ENCODE data around the gene PLCD1. TPM values are rescaled to one million over a fixed set of nuclear protein-coding genes. Genes with fewer than 3 reads are reported as not detected.

The PLCD1 gene
- total and polyA plus RNA-seq, 2 of the 13 experiments (the other 11 are each of a cell fraction or from before 2014, with no cell fraction given), result 10.1 to 12.4 TPM

DNA sequence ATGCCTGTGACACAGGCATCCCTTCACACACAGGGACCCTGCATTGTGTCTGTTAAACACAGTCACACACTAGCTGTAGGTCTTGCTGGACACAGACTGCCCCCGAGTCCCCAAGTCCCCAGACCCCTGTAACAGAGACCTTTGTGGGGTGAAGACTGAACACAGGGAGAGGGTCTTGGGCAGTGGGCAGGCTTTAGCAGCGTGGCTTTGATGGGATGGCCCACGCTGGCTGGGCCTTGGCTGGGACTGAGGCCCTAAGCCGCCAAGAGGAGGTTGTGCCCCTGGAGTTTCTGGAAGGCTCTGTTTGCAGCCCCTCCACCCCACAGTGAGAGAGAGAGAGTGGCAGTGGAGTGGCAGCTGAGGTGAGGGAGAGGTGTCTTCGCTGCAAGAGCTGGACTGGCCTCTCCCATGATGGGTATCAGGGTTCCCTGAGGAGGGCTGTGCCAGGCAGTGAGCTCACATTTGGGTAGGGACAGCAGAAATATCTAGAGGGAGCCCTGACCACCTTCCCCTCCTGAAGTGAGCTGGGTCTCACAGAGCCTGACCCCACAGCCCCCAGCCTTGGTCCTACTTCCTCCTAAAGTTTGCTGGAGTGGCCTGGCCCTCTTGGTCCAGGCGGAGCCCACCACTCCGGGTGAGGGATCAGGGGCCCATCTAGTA lies 39.5 kb downstream of the PLCD1 start:
- no peak overlapping the region for H3K27ac ChIP-seq (ENCODE audit: extremely low read length, insufficient read depth, low read length)
- 65% methylated on average over 5 of the region's 7 CpGs for WGBS (ENCODE audit: low lambda C conversion rate)
- no peaks in the 10 kb centered on the region for H3K36me3 ChIP-seq (replicated peaks in 1 of 2; ENCODE audit: control insufficient read depth in 1 of 2, insufficient read depth in 2 of 2, low read length in 2 of 2)
- H2AFZ ChIP-seq (ENCODE audit: low read length), result no peak overlapping the region
- H3K4me2 ChIP-seq (ENCODE audit: low read depth, low read length), result no peak overlapping the region
- FAIRE-seq (no peak), DNase-seq (ENCODE audit: low spot score) (no peak), ATAC-seq (no peak)
- H3K9me3 ChIP-seq (ENCODE audit: low read length), result no peaks in the 10 kb centered on the region
- POLR2A ChIA-PET, result no interaction called here
- intact Hi-C loops (cut with micrococcal nuclease; ENCODE audit: unreplicated experiment) (no loop called here), in situ Hi-C loops (cut with HindIII; ENCODE audit: extremely low pct_ligation_motif_present, low pct_unique_long_range_greater_than_20kb) (no loop called here)
- peaks cover 86% of the 10 kb centered on the region for H3K4me1 ChIP-seq (ENCODE audit: insufficient read depth, low read length)
- BruUV-seq (replicated peaks), result no TSS peak
- H3K79me2 ChIP-seq (ENCODE audit: insufficient read depth, low read length), result no peaks in the 10 kb centered on the region
- H3K27me3 ChIP-seq (ENCODE audit: control insufficient read depth in 1 of 2, insufficient read depth in 2 of 2, low read length in 2 of 2), result peaks cover 1 to 13% of the 10 kb centered on the region in 2 experiments; a peak in 4 of 5 replicates
- no peak overlapping the region for H3K9ac ChIP-seq (ENCODE audit: insufficient read depth, low read depth, low read length)
- H3K4me3 ChIP-seq (replicated peaks in 1 of 3; ENCODE audit: insufficient read depth in 1 of 3, low read depth in 2 of 3, low read length in 3 of 3), result no peak overlapping the region
- H4K20me1 ChIP-seq (ENCODE audit: insufficient read depth, low read length), result no peaks in the 10 kb centered on the region
- CTCF ChIA-PET (ENCODE audit: low intra/inter-chr PET ratio, low total read pairs), result no interaction called here
- TF ChIP-seq ZNF460 (CRISPR knock-in tag; IDR thresholded peaks at IDR 0.05; ENCODE audit: borderline replicate concordance) (no peak), HMG20A (CRISPR knock-in tag; IDR thresholded peaks at IDR 0.05; ENCODE audit: borderline replicate concordance) (no peak), ZNF569 (CRISPR knock-in tag; IDR thresholded peaks at IDR 0.05; ENCODE audit: borderline replicate concordance) (no peak), HOXA5 (CRISPR knock-in tag; IDR thresholded peaks at IDR 0.05) (no peak)
- TF ChIP-seq, protein P1, sequence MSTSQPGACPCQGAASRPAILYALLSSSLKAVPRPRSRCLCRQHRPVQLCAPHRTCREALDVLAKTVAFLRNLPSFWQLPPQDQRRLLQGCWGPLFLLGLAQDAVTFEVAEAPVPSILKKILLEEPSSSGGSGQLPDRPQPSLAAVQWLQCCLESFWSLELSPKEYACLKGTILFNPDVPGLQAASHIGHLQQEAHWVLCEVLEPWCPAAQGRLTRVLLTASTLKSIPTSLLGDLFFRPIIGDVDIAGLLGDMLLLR (CRISPR knock-in tag; IDR thresholded peaks at IDR 0.05), result no peak
- TF ChIP-seq, protein P2, sequence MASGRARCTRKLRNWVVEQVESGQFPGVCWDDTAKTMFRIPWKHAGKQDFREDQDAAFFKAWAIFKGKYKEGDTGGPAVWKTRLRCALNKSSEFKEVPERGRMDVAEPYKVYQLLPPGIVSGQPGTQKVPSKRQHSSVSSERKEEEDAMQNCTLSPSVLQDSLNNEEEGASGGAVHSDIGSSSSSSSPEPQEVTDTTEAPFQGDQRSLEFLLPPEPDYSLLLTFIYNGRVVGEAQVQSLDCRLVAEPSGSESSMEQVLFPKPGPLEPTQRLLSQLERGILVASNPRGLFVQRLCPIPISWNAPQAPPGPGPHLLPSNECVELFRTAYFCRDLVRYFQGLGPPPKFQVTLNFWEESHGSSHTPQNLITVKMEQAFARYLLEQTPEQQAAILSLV (CRISPR knock-in tag; IDR thresholded peaks at IDR 0.05; ENCODE audit: borderline replicate concordance), result no peak

Data from HepG2 (cell line).